ENCODE data around the gene PSKH1. TPM values are rescaled to one million over a fixed set of nuclear protein-coding genes. Genes with fewer than 3 reads are reported as not detected.
A peak's percentile ranks its signal among the peaks of the same experiment; 100 is the strongest.
"Not testable (repeated sequence)": the region's sequence is repeated elsewhere in the genome, so short reads cannot be mapped to it uniquely, and the experiment has no call there.

PSKH1 gene
- total RNA-seq, 1 donor from 2014 or later: 6.5 TPM

DNA sequence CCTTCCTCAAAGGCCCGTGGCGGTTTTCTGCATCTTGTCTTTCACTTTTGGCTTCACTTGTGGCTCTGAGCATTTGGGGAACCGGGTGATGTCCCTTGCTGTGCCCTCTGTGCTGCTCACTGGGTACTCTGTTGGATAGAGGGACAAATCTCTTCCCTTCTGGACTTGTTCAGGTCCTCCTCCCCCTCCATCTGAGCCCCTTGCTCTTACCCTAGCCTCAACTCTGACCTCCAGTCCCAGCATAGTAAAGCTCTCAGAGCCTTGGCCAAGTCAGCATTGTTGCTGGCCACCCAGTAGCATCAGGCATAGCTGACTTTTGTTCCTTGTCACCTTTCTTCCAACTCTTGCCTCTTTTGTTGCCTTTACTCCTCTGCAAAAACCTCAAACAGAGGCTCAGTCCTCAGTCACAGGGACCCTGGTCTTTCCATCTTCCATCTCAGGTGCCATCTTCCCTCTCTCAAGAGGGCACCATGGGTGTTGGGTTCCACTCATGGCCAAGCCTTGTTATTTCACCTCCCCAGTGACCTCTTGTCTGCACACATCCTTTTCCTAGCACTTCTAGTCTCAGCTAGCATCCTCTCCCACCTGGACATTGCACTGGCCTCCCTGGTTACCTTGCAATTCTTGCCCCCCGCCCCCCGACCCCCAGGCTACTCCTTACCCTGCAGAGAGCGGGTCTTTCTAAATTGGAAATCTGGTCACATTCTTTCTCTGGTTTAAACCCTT lies 44.0 kb downstream of the PSKH1 start:
- no peak for FAIRE-seq
- peak in 1 of 2 donors; percentile 57 for DNase-seq (ENCODE audit: low spot score in 2 of 2)

- DNase-seq (ENCODE audit: low spot score in 2 of 2); FAIRE-seq: not testable (repeated sequence)
These were observed 44.7 kb downstream of the PSKH1 start for GRCh38 chr16:67937713-67938112.

GRCh38 chr16:67939507-67940445 lies 46.7 kb downstream of the PSKH1 start:
- DNase-seq (ENCODE audit: low spot score in 2 of 2) (no peak), FAIRE-seq (no peak)

- DNase-seq (ENCODE audit: low spot score in 2 of 2): no peak
- FAIRE-seq: no peak
These were observed 47.5 kb downstream of the PSKH1 start for GRCh38 chr16:67940446-67941089.

DNA sequence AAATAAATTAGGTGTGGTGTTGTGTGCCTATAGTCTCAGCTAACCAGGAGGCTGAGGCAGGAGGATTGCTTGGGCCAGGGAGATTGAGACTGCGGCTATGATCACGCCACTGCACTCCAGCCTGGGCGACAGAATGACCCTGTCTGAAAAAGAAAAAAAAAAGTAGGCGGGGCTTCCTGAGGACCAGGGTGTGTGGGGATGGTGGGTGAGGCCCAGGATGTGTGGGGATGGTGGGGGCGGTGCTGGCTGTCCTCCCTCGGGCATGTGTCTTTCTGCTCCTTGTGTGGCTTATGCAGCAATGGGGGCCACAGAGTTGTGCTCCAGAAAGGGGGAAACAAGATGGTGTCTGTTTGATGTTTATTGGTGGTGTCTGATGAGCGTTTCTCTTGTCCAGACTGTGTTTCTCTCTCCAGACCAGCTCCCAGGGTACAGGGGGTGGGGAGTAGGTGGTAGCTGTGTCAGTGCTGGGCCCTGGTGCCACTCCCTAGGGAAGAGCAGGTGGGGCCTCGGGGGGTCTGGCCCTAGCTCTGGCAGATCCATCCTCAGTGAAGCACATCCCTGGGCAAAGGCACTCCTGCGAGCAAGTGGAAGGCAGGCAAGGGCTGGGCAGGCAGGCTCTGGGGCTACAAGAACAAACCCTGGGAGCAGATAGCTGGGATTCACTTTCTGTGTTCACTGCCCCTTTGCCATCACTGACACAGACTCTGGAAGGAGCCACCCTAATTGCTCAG lies 48.6 kb downstream of the PSKH1 start:
- FAIRE-seq: no peak
- DNase-seq (ENCODE audit: low spot score in 2 of 2): no peak

DNA sequence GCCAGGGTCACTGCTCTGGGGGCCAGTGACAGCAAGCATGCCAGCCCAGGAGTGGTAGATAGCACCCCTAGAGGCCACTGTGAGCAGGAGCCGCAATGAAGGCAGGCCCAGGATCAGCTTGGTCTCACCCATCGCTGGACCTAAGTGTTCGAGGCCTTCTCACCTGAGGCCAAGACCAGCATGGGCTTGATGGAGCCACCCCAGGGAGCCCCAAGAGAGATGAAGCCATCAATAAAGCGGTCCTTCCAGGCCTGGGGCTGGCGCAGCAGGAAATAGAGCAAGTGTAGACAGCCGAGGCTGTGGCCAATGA lies 49.1 kb downstream of the PSKH1 start:
- no peak for FAIRE-seq

GRCh38 chr16:67942510-67943255 lies 49.6 kb downstream of the PSKH1 start:
- FAIRE-seq (no peak), DNase-seq (ENCODE audit: low spot score in 2 of 2) (no peak)

More for the DNA sequence above, 49.1 kb downstream of the PSKH1 start:
- DNase-seq (ENCODE audit: low spot score in 2 of 2): peak in 1 of 2 donors; percentile 54

- DNase-seq (ENCODE audit: low spot score in 2 of 2) (no peak), FAIRE-seq (no peak)
These were observed 50.2 kb downstream of the PSKH1 start for GRCh38 chr16:67943256-67943618.

GRCh38 chr16:67943619-67944504 lies 50.8 kb downstream of the PSKH1 start, which contains the start of gene LCAT:
Gene LCAT (minus strand): TSS chr16:67944120. CDS start chr16:67944101, 19 bp downstream.
- peak; percentile 73 to 74 for DNase-seq (ENCODE audit: low spot score in 2 of 2)
- no peak for FAIRE-seq

DNA sequence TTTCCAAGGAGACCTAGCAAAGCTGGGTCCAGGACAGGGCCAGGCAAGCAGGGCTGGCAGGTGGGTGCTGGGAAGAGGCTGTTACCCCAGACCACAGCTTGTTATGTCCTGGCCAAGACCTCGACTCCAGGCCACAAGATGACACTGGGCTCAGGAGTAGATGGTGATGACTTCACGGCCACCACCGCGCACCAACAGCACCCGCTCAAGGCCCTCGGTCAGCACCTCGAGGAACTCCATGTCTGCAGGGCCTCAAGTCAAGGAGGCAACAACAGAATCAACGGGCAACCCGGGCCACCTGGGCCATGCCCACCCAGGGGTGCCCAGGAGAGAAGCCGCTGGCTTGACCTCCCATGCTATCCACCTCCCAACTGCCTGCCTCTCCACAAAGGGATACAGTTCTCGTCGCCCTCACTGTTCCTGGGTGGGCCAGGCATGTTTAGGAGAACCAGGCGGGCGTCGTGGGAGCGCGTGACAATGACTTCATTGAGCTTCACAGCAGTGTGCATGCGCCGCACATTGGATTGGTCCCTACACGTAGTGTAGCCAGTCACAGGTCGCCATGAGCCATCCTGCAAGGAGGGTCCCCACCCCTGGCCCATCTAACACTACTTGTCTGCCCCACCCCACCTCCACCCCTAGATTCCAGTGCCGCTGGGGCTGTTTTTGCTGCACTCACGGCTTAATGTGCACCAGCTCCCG lies 51.8 kb downstream of the PSKH1 start:
- DNase-seq (ENCODE audit: low spot score in 2 of 2) (no peak), FAIRE-seq (no peak)

DNA sequence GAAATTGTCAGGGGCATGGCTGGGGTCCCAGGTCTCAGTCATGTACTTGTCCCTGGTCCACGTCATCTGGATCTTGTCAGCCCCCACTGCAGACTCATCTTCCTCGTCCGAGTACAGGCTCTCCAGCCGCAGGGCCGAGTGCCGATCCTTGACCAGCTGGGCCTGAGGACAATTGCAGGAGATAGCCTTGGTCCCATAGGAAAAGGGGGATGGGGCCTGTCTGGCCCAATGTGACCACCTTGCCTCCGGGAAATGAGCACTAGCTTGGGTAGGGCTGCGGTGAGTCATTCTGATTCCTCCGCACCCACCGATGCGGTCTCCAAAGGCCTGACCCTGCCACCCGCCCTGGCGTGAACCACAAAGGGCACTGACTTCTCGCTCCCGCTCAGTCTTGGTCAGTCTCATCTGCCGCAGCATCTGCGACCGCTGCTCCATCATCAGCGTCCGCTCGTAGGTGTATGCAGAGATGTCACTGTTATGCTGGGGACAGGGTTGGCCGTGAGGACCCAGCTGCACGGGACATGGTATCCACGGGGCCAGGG lies 52.4 kb downstream of the PSKH1 start:
- DNase-seq (ENCODE audit: low spot score in 2 of 2): no peak
- no peak for FAIRE-seq

DNA sequence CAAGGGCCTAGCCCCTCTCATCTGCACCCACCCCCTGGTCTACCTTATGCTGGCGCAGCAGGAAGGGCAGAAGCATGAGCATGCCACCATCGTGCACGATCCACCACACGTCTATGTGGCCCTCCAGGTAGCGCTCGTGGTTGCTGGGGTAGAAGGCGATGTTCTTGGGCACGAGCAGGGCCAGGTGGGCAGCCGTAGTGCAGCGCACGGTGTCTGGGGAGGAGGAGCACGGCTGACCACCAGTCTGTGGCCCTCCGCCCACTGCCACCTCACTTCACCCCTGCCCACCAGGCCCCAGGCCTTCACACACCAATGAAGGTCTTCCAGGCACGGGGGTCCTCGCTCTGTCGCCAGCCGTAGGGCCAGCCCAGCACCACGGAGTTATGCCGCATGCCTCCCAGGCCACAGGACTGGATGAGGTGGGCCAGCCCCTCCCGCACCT lies 53.1 kb downstream of the PSKH1 start:
- FAIRE-seq (no peak), DNase-seq (ENCODE audit: low spot score in 2 of 2) (no peak)

- DNase-seq (ENCODE audit: low spot score in 2 of 2) (no peak), FAIRE-seq (no peak)
These were observed 54.0 kb downstream of the PSKH1 start for GRCh38 chr16:67946966-67947558.

DNA sequence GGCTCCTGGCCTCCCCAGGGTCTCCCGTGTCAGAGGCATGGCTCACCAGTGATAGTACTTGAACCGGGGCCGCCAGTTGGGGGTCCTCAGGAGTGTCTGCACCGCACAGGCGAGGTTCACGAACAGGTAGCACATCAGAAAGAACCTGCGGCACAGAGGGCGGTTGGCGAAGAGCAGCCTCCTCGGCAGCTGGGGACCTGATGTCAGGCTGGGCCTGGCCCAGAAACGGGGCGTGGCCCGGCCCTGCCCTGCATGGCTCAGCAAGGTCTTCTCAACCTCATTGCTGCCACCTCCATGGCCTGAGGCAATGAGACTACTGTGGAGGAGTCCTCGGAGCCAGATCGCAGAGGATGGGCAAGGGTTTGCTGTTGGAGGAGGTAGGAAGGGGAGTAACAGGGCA lies 55.0 kb downstream of the PSKH1 start:
- FAIRE-seq: no peak
- no peak for DNase-seq (ENCODE audit: low spot score in 2 of 2)

GRCh38 chr16:67949645-67950044 lies 56.6 kb downstream of the PSKH1 start:
- FAIRE-seq (no peak), DNase-seq (ENCODE audit: low spot score in 2 of 2) (no peak)

GRCh38 chr16:67950335-67950843 lies 57.3 kb downstream of the PSKH1 start:
- no peak for DNase-seq (ENCODE audit: low spot score in 2 of 2)
- no peak for FAIRE-seq

GRCh38 chr16:67951485-67951884 lies 58.4 kb downstream of the PSKH1 start:
- FAIRE-seq (no peak), DNase-seq (ENCODE audit: low spot score in 2 of 2) (peak; percentile 73 to 76)

Measured in frontal cortex (tissue), 4 donors.